Ishikawa (cell line): Measurements from ENCODE around the gene CSPG4.
A peak's percentile ranks its signal among the peaks of the same experiment; 100 is the strongest.

Experiments used
- CEBPB ChIP-seq: IDR thresholded peaks from 2 replicates; pipeline ENCODE4 v1.6.1; 2012
- CREB1 ChIP-seq: IDR thresholded peaks from 2 replicates; pipeline ENCODE4 v1.6.1; 2012; ENCODE audit warnings: low read depth
- EP300 ChIP-seq: IDR thresholded peaks from 2 replicates; pipeline ENCODE4 v1.6.1; 2012; ENCODE audit warnings: borderline replicate concordance
- FOXM1 ChIP-seq: IDR thresholded peaks from 2 replicates; pipeline ENCODE4 v1.6.1; 2012; ENCODE audit warnings: low read depth, borderline replicate concordance
- RAD21 ChIP-seq: IDR thresholded peaks from 2 replicates; pipeline ENCODE4 v1.6.1; 2012; ENCODE audit warnings: low read depth
- TAF1 ChIP-seq: IDR thresholded peaks from 2 replicates; pipeline ENCODE4 v1.6.1; 2012; ENCODE audit warnings: low read depth, mild to moderate bottlenecking
- USF1 ChIP-seq: IDR thresholded peaks from 2 replicates; pipeline ENCODE4 v1.6.1; 2012
- YY1 ChIP-seq: IDR thresholded peaks from 2 replicates; pipeline ENCODE4 v1.6.1; 2012; ENCODE audit warnings: low read depth
- TF ChIP-seq, protein P1 (sequence below): IDR thresholded peaks from 2 replicates; pipeline ENCODE4 v1.6.1; 2012

DNA sequence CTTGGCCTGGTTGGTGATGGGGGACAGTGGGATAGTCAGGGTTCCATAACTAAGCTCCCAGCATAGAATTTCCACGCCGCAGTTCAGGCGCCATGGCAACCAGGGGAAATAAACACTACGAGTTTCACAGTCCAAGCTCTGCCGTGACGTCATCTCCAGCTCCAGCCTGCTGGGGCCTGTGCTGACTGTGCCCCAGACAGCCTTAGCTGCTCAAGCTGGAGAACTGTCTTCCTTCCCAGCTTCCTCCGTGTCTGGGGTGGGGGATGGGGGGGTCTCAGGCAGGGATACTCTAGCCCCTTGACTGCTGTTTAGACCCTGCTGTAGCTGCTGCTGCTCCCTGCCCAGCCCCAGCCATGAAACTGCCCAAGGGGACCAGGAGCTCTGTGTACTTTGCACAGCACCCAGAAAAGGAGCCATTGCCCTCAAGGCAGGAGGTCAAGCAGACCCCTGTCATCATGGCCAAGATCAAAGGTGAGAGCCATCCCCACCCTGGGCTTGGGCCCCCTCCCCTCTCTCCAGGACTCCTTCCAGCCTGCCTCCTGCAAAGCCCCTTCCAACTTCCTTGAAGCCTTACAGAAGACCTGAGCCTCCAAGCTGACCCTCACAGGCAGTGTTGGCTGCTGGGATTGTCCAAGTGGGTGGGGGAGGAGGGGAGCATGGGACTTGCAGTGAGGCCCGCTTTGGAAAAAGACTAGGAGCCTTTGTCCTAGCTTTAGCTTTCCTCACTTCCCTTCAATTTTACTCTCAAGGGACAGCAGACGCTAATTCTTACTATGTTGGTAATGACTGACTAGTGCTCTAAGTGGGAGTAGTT, 11.4 kb upstream of the CSPG4 start:
- no peak for TF ChIP-seq CEBPB
- no peak for TF ChIP-seq USF1
- TF ChIP-seq YY1, result no peak
- TF ChIP-seq EP300, result no peak
- no peak for TF ChIP-seq TAF1
- no peak for TF ChIP-seq FOXM1
- TF ChIP-seq, protein P1, sequence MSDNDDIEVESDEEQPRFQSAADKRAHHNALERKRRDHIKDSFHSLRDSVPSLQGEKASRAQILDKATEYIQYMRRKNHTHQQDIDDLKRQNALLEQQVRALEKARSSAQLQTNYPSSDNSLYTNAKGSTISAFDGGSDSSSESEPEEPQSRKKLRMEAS, result no peak
- peak; percentile 13; the same call in 1 of the 2 replicates for TF ChIP-seq CREB1
- TF ChIP-seq RAD21, result no peak
